Measurements from ENCODE around the gene HSD17B13. TPM values are rescaled to one million over a fixed set of nuclear protein-coding genes. Genes with fewer than 3 reads are reported as not detected.

Gene HSD17B13
- polyA plus RNA-seq, 10 donors = 0.15 to 0.67 (median 0.37) TPM

DNA sequence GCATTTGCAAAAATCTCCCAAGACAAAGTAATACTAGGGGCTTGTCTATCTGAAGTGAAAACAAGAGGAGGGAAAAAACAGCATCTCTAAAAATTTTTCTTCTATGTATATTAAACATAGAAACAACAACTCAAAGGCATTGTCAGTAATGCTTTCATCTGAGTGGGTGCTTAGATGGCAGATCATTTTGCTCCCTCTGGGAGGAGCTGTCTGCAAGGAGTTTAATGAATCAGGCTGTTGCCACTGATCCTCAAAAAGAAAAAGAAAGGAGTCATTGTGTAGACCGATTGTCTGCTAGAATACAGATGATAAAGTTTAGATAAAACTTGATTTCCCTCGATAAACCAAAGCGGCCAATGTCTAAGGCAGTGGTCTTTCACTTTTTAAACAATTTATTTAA lies 52.5 kb downstream of the HSD17B13 start:
- peak in 2 of 3 donors; percentile 2 to 13 for DNase-seq

DNA sequence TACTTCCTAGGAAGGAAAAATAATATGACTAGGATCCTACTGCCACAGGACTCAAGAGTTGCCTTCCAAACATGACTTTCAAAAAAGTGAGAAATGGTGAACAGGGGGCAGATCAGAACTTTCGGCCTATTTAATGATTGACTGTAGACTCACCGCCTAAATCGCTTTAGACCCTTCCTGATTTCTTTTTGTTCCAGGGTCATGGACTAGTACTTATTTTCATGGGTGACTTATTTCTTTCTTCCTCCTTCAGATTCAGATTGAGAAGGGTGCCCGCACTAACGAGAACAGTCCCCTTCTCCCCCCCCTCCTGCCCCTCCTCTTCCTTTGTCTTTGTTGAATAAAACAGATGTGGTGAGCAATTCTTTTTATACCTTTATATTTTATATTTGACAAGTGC lies 54.3 kb downstream of the HSD17B13 start:
- DNase-seq = no peak

DNA sequence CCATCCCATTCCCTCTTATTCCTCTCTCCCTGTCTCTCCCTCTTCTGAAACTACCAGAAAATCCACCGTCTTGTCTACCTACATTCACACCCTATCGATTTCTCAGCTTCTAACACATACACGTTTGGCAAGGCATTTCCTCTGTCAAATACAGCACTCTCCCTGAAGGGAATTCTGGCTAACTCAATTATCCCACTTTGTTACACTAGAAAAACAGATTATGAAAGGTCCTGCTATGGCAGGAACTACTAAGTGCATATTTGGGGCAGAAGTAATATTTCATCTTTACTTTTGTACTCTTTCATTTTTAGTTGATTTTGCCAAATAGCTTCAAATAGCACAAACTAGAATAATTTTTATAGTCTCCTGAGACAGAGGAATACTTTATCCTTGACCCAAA lies 55.7 kb downstream of the HSD17B13 start:
- DNase-seq = no peak

- DNase-seq = no peak
Observed at GRCh38 chr4:87262886-87263285, 59.8 kb downstream of the HSD17B13 start.

DNA sequence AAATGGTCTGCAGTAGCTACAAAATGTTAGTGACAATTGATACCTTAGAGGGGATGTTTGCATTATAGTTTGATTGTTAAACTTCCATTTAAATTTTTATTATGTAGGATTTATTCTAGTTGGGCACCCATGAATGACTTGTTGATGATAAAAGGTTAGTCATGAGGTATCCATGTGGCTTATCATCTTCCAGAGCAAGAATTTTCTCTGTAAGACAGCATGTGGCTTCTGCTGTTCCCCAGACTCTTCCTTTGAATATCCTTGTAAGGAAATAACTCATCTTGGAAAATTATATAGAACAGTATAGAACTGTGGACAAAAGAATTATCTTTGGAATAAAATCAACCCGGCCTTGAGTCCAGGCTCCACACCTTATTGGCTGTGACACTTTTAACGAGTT lies 62.2 kb downstream of the HSD17B13 start:
- no peak for DNase-seq

DNA sequence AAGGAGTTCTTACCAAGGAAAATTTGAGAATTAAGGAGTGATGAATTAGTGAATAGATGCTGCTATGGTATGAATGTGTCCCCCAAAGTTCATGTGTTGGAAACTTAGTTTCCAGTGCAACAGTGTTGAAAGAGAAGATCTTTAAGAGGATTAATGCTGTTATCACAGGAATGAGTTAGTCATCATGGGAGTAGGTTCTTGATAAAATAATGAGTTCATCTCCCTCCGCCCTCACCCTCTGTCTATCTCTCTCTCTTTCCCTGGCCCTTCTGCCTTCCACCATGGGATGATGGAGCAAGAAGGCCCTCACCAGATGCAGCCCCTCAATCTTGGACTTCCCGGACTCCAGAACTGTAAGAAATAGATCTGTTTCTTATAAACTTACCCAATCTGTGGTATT lies 64.0 kb downstream of the HSD17B13 start:
- DNase-seq = no peak

- DNase-seq = no peak
Observed at GRCh38 chr4:87257523-87257922, 65.2 kb downstream of the HSD17B13 start.

- no peak for DNase-seq
Observed at GRCh38 chr4:87255755-87256154, 66.9 kb downstream of the HSD17B13 start.

Other genes with a start within 250 kb of the HSD17B13 start
- gene KLHL8, start 102.3 kb downstream of the HSD17B13 start, polyA plus RNA-seq (ENCODE audit: insufficient read length in 10 of 10) = 10 to 100 TPM in 8 of 10 donors, 1 to 10 TPM in 2; 7.9 to 13.8 (median 11.1) TPM
- 10 to 100 TPM; 19.1 to 29.0 (median 25.3) TPM for gene HSD17B11, start 68.3 kb upstream of the HSD17B13 start, polyA plus RNA-seq (ENCODE audit: insufficient read length in 10 of 10)
- gene NUDT9, start 99.7 kb upstream of the HSD17B13 start, polyA plus RNA-seq (ENCODE audit: insufficient read length in 10 of 10) = 10 to 100 TPM; 25.6 to 35.6 (median 29.0) TPM
- gene SPARCL1, start 206.5 kb upstream of the HSD17B13 start, polyA plus RNA-seq (ENCODE audit: insufficient read length in 10 of 10) = 100 to 1,000 TPM; 191 to 405 (median 309) TPM